ENCODE measurements around the gene PGAP1.

GRCh38 chr2:196939371-196939770 lies 12.9 kb upstream of the PGAP1 start:
- no peak for TF ChIP-seq RNF2 (IDR thresholded peaks at IDR 0.05; ENCODE audit: borderline replicate concordance, low read depth, low read length, missing control alignments, poor library complexity, severe bottlenecking)
- TF ChIP-seq KDM1A (IDR thresholded peaks at IDR 0.05; ENCODE audit: borderline replicate concordance, low read length), result no peak
- TF ChIP-seq SRF (IDR thresholded peaks at IDR 0.05; ENCODE audit: low read depth, low read length), result no peak
- TF ChIP-seq POLR2A (IDR thresholded peaks at IDR 0.05; ENCODE audit: control extremely low read depth in 1 of 2, low read depth in 2 of 2, low read length in 2 of 2), result no peak
- TF ChIP-seq POLR2AphosphoS5 (IDR thresholded peaks at IDR 0.05; ENCODE audit: low read depth, low read length), result no peak

Measured in H1 (cell line).